HG03039 (cell line): ENCODE results near the gene AHNAK2.
"Not testable (repeated sequence)": the region's sequence is repeated elsewhere in the genome, so short reads cannot be mapped to it uniquely, and the experiment has no call there.

Experiments
- ATAC-seq: cut with Tn5 transposase; IDR thresholded peaks from one replicate; pipeline ENCODE4 v1.9.1; 2021; ENCODE audit warnings: mild to moderate bottlenecking, moderate library complexity; ENCODE audit not compliant: unreplicated experiment

AHNAK2 gene

GRCh38 chr14:104956290-104956890 lies 21.8 kb downstream of the AHNAK2 start:
- no peak for ATAC-seq

DNA sequence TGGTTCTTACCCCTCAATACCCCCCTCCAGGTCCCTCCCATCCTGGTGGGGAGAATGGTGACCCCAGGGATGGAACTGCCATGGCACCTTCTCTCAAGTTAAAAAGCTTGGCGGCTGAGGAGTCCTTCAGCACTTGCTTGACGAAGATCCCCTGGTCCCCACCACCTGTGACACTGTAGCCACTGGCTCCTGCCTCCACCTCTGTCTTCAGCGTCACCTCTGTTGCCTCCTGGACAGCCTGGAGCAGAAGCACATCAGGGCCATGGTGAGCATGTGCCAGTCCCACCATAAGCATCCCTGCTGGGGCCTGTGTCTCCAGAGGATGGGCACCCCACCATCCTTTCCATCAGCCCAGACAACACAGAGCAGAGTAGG lies 22.8 kb downstream of the AHNAK2 start:
- ATAC-seq: no peak

GRCh38 chr14:104954746-104955395 lies 23.3 kb downstream of the AHNAK2 start:
- ATAC-seq: no peak

GRCh38 chr14:104953896-104954656 lies 24.1 kb downstream of the AHNAK2 start:
- ATAC-seq: no peak

DNA sequence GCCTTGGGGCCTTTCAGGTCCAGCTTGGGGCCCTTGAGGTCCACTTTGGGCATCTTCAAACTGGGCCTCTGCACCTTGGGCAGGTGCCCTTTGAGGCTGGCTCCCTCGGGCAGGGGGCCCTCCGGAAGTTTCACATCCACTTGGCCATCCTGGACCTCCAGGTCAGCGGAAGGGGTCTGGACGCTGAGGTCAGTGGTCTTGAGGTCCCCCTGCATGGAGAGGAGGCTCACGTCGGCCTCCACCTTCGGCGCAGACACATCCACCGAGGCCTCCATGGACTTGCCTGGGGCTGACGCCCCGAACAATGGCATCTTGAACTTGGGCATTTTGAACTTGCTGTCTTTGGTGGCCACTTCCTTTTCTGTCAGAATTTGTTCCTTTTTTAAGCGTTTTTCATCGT lies 25.1 kb downstream of the AHNAK2 start:
- ATAC-seq: no peak

DNA sequence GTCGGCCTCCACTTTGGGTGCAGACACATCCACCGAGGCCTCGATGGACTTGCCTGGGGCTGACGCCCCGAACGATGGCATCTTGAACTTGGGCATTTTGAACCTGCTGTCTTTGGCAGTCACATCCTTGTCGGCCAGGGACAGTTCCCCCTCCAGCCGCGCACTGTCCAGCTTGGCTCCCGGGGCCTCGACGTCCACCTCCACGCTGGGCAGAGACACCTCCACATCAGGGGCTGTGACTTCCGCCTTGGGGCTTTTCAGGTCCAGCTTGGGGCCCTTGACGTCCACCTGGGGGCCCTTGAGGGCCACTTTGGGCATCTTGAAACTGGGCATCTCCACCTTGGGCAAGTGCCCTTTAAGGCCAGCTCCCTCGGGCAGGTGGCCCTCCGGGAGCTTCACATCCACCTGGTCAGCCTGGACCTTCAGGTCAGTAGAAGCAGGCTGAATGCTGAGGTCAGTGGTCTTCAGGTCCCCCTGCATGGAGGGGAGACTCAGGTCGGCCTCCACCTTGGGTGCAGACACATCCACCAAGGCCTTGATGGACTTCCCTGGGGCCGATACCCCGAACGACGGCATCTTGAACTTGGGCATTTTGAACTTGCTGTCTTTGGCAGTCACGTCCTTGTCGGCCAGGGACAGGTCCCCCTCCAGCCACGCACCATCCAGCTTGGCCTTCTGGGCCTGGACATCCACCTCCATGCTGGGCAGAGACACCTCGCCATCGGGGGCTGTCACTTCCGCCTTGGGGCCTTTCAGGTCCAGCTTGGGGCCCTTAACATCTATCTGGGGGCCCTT lies 26.1 kb downstream of the AHNAK2 start:
- ATAC-seq: not testable (repeated sequence)

DNA sequence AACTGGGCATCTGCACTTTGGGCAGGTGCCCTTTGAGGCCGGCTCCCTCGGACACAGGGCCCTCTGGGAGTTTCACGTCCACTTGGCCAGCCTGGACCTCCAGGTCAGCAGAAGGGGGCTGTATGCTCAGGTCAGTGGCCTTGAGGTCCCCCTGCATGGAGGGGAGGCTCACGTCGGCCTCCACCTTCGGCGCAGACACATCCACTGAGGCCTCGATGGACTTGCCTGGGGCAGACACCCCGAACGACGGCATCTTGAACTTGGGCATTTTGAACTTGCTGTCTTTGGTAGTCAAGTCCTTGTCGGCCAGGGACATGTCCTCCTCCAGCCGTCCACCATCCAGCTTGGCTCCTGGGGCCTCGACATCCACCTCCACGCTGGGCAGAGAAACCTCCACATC lies 27.5 kb downstream of the AHNAK2 start:
- not testable (repeated sequence) for ATAC-seq

- no peak for ATAC-seq
Observed at GRCh38 chr14:104950021-104950420, 28.2 kb downstream of the AHNAK2 start.

GRCh38 chr14:104949406-104949955 lies 28.7 kb downstream of the AHNAK2 start:
- ATAC-seq: not testable (repeated sequence)

DNA sequence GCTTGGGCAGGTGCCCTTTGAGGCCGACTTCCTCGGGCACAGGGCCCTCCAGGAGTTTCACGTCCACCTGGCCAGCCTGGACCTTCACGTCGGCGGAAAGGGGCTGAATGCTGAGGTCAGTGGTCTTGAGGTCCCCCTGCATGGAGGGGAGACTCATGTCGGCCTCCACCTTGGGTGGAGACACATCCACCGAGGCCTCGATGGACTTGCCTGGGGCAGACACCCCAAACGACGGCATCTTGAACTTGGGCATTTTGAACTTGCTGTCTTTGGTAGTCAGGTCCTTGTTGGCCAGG lies 29.5 kb downstream of the AHNAK2 start:
- ATAC-seq: no peak

- ATAC-seq: not testable (repeated sequence)
Observed at GRCh38 chr14:104947881-104948735, 30.1 kb downstream of the AHNAK2 start.

GRCh38 chr14:104947201-104947600 lies 31.0 kb downstream of the AHNAK2 start:
- not testable (repeated sequence) for ATAC-seq

DNA sequence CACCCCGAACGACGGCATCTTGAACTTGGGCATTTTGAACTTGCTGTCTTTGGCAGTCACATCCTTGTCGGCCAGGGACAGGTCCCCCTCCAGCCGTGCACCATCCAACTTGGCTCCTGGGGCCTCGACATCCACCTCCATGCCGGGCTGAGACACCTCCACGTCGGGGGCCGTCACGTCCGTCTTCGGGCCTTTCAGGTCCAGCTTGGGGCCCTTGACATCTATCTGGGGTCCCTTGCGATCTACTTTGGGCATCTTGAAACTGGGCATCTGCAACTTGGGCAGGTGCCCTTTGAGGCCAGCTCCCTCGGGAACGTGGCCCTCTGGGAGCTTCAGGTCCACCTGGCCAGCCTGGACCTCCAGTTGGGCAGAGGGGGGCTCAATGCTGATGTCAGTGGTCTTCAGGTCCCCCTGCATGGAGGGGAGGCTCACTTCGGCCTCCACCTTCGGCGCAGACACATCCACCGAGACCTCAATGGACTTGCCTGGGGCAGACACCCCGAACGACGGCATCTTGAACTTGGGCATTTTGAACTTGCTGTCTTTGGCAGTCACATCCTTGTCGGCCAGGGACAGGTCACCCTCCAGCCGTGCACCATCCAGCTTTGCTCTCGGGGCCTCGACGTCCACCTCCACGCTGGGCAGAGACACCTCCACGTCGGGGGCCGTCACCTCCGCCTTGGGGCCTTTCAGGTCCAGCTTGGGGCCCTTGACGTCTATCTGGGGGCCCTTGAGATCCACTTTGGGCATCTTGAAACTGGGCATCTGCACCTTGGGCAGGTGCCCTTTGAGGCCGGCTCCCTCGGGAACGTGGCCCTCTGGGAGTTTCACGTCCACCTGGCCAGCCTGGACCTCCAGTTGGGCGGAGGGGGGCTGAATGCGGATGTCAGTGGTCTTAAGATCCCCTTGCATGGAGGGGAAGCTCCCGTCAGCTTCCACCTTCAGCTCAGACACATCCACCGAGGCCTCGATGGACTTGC lies 31.9 kb downstream of the AHNAK2 start:
- not testable (repeated sequence) for ATAC-seq

DNA sequence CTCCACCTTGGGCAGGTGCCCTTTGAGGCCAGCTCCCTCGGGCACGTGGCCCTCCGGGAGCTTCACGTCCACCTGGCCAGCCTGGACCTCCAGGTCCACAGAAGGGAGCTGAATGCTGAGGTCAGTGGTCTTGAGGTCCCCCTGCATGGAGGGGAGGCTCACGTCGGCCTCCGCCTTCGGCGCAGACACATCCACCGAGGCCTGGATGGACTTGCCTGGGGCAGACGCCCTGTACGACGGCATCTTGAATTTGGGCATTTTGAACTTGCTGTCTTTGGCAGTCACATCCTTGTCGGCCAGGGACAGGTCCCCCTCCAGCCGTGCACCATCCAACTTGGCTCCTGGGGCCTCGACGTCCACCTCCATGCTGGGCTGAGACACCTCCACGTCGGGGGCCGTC lies 32.9 kb downstream of the AHNAK2 start:
- not testable (repeated sequence) for ATAC-seq

GRCh38 chr14:104944436-104945205 lies 33.6 kb downstream of the AHNAK2 start:
- ATAC-seq: not testable (repeated sequence)

DNA sequence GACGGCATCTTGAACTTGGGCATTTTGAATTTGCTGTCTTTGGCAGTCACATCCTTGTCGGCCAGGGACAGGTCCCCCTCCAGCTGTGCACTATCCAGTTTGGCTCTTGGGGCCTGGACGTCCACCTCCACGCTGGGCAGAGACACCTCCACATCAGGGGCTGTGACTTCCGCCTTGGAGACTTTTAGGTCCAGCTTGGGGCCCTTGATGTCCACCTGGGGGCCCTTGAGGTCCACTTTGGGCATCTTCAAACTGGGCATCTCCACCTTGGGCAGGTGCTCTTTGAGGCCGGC lies 34.2 kb downstream of the AHNAK2 start:
- ATAC-seq: not testable (repeated sequence)

GRCh38 chr14:104943216-104944015 lies 34.8 kb downstream of the AHNAK2 start:
- ATAC-seq: not testable (repeated sequence)

DNA sequence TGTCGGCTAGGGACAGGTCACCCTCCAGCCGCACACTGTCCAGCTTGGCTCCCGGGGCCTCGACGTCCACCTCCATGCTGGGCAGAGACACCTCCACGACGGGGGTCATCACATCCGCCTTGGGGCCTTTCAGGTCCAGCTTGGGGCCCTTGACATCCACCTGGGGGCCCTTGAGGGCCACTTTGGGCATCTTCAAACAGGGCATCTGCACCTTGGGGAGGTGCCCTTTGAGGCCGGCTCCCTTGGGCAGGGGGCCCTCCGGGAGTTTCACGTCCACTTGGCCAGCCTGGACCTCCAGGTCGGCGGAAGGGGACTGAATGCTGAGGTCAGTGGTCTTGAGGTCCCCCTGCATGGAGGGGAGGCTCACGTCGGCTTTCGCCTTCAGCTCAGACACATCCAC lies 35.6 kb downstream of the AHNAK2 start:
- no peak for ATAC-seq
